Glomerular visceral epithelial cell (primary cell): ENCODE measurements around the gene RABL6.
"Not testable (repeated sequence)": the region's sequence is repeated elsewhere in the genome, so short reads cannot be mapped to it uniquely, and the experiment has no call there.

Source experiments
- DNase-seq: peaks from one replicate; pipeline ENCODE4 v3.0.0-alpha.2; 2016; ENCODE audit errors: extremely low spot score

The RABL6 gene

GRCh38 chr9:136807281-136808074 is at the start of gene RABL6:
TSS of gene RABL6 (plus strand) at chr9:136807948. CDS start at chr9:136808197, 249 bp downstream.
- DNase-seq, result peak; percentile 82

- DNase-seq, result no peak
Measured at GRCh38 chr9:136759001-136759400, 48.7 kb upstream of the RABL6 start.

- no peak for DNase-seq
Measured at GRCh38 chr9:136759436-136760325, 48.1 kb upstream of the RABL6 start.

DNA sequence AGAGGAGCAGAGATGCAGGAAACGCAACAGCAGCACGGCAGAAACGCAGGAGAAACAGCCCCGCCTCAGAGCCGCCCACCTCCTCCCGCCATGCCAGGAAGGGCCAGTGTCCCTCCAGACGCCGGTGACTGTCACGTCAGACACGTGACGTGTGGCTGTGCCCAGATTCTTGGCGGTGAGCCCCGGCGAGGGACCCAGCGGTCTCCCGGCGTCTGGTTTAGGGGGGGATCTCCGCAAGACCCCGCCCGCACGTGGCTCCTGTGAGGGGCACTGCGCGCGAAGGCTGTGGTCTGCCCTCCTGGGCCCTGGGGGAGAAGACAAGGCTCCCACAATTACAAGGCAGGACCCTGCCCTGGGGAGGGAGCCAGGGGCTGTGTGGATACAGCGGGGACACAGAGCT is 47.3 kb upstream of the RABL6 start:
- DNase-seq, result no peak

- DNase-seq, result peak; percentile 63
Measured at GRCh38 chr9:136760834-136761544, 46.8 kb upstream of the RABL6 start.

GRCh38 chr9:136761545-136761981 is 46.2 kb upstream of the RABL6 start:
- no peak for DNase-seq

DNA sequence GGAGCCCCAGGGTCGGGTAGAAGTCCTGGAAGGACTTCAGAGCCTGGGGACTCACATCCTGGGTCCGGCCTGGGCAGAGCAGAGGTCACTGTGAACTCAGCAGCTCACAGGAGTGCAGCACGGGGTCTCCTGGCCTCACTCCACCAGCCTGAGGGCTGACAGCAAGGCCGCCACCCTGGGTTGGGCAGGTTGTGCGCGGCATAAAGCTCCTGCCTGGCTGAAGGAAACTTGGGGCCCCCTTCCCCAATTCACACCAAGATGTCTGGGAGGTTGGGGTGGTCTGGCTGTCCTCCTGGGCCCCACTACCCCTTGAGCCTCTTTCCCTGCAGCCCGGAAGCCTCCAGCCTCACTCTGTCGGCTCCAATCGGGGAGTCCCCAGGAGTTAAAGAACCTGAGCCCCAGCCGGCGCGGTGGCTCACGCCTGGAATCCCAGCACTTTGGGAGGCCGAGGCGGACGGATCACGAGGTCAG is 45.5 kb upstream of the RABL6 start:
- no peak for DNase-seq

- peak; percentile 34 for DNase-seq
Measured at GRCh38 chr9:136762915-136763648, 44.7 kb upstream of the RABL6 start.

- no peak for DNase-seq
Measured at GRCh38 chr9:136763649-136764035, 44.1 kb upstream of the RABL6 start.

DNA sequence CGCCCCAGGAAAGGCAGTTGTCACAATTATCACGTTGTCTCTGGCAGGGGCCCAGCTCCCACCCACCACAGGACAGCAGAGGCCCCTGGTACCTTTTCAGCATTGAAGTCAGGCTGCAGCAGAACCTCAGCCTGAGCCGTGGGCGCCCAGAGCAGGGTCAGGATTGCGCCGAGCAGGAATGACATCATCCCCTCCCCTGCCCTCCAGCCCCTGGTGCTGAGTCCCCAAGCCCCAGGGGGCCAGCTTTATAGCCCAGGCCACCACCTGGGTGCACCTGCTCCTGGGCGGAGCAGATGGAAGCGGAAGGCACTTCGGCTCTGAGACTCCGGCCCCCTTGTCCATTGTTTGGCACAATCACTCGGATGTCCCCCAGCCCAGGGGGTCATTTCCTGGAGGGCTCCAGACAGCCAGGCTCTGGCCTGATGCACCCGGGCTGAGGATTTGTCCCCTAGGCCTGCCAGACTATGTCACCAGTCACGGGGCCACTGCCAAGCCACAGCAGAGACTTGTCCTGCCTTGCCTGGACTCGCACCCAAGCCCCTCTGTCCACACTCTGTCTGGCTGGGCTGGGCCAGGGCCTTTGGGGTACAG is 43.4 kb upstream of the RABL6 start, which contains the start of gene LCN15:
Gene LCN15, minus strand, starts transcription at position 218 of the 591 bp plus-strand sequence. Its CDS starts 30 bp downstream, at position 188.
- DNase-seq, result no peak

DNA sequence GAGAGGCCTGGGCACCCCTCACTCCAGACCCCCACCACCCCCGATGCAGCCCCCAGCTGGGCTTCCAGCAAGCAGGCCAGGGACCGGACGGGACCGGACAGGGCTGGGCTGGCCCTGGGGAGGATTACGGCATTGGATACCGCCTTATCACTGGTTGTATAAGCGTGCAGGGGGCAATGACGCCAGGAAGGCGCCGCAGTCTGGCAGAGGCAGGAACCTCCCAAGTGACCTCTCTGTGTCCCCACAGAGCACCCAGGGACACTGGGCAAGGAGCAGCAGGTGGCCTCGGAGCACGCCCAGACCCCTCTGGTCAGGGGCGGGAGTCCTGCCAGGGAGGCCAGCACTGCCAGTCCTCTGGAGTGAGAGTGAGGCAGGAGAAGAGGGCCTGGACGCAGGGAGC is 42.7 kb upstream of the RABL6 start:
- DNase-seq, result no peak

- DNase-seq, result not testable (repeated sequence)
Measured at GRCh38 chr9:136765745-136766409, 41.9 kb upstream of the RABL6 start.

- peak; percentile 57 for DNase-seq
Measured at GRCh38 chr9:136766410-136767120, 41.2 kb upstream of the RABL6 start.

DNA sequence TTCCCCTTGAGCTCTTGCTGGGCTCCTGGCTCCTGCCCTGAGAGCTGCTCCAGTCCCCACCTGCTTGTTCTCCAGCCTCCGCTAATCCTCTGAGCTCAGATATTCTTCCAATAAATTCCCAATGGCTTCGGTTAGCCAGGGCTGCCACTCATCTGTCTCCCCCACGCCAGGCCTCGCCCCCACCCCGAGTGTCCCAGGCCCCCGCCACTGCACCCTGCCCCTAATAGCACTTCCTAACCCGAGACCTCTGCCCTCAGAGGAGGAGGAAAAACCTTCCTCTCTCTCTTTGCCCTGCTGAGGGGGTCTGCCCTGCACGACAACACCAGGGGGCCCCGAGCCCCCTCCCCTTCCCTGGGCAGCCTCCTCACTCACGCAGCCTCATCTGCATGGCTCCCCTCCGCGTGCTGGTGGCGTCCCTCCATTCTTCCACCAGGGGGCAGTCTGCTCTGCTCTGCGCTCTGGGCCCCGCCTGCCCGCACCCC is 38.0 kb upstream of the RABL6 start:
- no peak for DNase-seq

- DNase-seq, result no peak
Measured at GRCh38 chr9:136771907-136772415, 35.8 kb upstream of the RABL6 start.

GRCh38 chr9:136773386-136774044 is 34.2 kb upstream of the RABL6 start:
- no peak for DNase-seq

GRCh38 chr9:136774416-136775045 is 33.2 kb upstream of the RABL6 start:
- DNase-seq, result no peak

GRCh38 chr9:136775191-136775590 is 32.6 kb upstream of the RABL6 start:
- DNase-seq, result no peak
